ENCODE results near the gene TAF8.
"Not testable (repeated sequence)": the region's sequence is repeated elsewhere in the genome, so short reads cannot be mapped to it uniquely, and the experiment has no call there.

The TAF8 gene, protein sequence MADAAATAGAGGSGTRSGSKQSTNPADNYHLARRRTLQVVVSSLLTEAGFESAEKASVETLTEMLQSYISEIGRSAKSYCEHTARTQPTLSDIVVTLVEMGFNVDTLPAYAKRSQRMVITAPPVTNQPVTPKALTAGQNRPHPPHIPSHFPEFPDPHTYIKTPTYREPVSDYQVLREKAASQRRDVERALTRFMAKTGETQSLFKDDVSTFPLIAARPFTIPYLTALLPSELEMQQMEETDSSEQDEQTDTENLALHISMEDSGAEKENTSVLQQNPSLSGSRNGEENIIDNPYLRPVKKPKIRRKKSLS

DNA sequence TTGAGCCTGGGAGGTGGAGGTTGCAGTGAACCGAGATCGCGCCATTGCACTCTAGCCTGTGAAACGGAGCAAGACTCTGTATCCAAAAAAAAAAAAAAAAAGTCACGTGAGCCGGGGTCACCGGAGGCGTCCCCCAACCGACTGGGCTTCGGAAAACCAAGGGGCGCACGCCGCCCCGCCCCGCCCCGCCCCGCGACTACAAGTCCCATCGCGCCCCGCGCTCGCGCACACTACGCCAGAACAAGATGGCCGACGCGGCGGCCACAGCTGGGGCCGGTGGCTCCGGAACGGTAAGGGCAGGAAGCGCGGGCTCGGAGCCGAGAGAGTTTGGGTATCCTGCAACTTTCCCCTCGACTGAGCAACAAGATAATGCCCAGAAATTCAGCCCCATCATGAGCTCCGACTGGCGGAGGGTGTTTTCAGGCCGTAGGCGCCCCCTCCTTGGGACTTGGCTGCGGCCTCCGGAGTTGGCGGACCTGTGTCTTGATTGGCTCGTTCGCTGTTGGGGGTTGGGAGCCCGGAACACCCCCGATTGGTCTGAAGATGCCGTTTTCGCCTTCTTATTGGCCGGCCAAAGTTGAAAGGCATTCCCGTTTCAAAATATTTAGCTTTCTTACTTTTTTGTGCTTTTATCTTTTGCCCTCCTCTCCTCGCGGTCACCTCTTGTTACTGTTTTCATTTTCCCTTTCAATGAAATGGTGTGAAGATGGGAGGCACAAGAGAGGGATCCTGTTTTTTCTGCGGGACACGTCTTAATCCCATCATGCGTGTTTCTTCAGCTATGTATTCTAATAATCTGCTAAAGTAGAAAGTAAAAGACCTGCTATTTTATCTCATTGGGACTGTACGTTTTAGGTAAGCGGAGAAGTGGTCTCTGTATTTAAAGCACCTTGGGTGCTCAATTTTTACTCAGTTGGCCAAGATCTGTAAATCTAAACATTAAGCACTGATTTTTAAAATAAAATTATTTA is at the start of gene TAF8:
Gene TAF8 (plus strand): TSS at position 228 of the 971 bp plus-strand sequence. CDS start 18 bp downstream, at position 246.
- DNase-seq (ENCODE audit: low spot score): peak; percentile 94

DNA sequence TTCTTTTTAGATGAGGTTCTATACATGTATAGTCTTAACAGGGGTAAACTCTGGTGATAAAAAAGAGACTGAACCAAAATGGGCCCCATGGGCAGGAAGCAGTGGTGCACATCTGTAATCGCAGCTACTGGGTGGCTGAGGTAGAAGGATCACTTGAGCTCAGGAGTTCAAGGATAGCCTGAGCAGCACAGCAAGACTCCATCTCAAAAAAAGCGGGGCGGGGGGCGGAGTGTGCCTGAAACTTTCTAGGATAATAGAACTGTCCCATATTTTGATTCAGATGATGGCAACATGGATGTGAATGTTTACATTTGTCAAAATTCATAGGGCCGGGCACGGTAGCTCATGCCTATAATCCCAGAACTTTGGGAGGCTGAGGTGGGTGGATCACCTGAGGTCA is 48.8 kb upstream of the TAF8 start:
- no peak for DNase-seq (ENCODE audit: low spot score)

DNA sequence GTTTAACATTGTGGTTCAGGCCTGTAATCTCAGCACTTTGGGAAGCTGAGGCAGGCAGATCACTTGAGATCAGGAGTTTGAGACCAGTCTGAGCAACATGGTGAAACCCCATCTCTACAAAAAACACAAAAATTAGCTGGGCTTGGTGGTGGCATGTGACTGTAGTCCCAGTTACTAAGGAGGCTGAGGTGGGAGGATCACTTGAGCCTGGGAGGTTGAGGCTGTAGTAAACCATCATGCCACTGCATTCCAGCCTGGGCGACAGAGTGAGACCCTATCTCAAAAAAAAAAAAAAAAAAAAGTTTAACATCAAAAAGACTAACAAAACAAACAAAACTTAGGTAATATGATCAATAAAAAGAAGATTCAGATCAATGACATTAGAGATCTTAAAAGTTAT is 46.7 kb upstream of the TAF8 start:
- DNase-seq (ENCODE audit: low spot score): not testable (repeated sequence)

DNA sequence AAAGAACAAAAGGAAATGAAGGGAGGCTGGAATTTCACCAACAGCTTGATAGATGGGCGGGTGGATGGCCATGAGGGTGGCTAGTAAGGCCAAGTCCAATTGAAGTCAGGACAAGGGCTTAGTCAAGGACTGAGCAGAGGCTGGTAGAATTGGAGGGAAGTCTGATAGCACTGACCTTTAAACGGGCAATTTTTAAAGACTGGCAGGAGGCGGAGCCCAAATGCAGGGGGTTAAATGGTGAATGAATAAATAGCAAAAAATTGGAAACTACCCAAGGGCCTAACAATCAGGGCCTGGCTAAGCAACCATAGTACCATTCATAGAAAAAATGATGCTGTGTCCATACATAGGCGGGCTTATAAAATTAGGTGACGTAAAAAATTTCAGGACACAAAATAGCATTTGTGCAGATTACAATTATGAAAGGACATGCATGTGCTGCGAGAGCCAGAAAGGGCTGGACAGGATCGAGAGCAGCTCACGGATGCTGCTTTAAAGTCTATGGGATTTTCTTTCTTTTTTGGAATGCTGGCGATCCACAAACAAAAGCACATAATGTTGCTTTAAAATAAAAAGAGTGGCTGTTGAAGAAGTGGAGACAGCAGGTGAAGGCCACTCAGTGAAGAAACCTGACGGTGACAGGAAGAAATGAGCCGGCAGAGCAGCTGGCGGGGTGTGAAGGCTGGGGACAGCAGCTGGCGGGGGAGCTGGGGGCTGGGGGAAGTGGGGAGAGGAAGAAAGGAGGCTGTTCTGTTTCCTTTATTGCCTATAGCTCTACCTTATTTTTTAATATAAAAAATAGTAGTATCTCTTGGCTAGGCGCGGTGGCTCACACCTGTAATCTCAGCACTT is 42.8 kb upstream of the TAF8 start:
- no peak for DNase-seq (ENCODE audit: low spot score)

DNA sequence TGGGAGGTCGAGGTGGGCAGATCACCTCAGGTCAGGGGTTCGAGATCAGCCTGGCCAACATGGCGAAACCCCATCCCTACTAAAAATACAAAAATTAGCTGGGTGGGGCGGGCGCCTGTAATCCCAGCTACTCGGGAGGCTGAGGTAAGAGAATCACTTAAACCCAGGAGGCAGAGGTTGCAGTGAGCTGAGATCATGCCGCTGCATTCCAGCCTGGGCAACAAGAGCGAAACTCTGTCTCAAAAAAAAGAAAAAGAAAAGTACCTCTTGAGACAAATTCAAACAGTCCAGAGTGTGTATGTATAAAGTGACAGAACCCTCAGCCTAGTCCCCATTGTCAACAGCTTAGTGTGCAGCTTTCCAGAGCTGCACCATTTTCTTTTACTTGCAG is 42.2 kb upstream of the TAF8 start:
- DNase-seq (ENCODE audit: low spot score): not testable (repeated sequence)

DNA sequence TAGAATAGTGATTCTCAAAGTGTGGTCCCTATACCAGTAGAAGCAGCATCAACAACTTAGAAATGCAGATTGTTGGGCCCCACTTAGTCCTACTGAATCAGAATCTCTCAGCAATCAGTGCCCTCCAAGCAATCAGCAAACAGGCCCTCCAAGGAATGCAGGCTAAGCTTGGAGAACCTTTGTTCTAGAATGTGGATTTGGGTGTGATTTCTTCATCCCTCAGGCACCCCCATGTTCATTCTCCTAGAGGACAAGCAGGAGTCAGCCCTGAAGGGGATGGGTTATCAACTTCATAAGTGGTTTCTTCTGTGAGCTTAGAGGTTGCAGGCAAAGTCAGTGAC is 40.5 kb upstream of the TAF8 start:
- no peak for DNase-seq (ENCODE audit: low spot score)

DNA sequence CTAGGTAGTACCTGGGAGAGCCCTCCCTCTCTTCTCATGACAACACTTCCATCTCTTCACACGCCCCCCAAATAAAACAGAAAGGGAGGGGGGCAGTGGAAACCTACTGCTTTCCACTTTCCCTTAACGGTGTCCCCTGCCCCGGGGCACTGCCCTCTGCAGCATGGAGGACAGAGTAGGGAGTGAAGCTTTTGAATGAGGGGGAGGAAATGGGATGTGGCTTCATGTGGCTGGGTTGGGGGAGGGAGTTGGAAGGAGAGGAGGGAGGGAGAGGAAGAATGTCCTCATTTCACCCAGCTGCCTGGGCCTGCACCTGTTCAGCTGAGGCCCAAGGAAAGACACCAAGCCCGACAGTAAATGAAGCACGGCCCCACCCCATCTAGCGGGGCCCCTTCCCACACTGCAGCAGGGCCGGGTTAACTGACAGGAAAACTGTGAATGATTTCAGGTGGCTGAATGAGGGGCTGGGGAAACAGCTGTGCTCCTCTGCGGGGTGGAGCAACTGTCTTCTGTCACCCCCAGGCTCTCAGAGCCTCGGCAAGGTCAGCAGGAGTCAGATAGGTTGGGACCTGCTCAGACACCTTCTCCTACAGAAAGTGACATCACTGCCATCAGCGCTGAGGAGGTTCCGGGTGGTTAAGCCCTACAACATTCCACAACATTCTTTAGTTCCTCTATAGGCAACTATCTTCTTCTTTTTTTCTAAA is 40.0 kb upstream of the TAF8 start:
- no peak for DNase-seq (ENCODE audit: low spot score)

DNA sequence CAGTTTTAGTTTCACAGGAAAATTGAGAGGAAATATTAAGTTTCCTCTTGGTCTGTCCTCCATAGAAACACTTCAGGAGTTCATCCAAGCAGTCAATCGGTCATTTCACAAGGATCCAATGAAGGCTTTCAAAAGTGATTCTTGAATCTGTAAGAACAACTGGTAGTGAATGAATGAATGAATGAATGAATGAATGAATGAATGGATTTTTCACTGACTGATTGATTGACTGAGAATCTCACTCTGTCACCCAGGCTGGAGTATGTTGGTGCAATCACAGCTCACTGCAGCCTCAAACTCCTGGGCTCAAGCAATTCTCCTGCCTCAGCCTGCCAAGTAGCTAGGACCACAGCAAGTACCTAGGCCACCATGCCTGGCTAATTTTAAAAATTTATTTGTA is 39.4 kb upstream of the TAF8 start:
- DNase-seq (ENCODE audit: low spot score): no peak

DNA sequence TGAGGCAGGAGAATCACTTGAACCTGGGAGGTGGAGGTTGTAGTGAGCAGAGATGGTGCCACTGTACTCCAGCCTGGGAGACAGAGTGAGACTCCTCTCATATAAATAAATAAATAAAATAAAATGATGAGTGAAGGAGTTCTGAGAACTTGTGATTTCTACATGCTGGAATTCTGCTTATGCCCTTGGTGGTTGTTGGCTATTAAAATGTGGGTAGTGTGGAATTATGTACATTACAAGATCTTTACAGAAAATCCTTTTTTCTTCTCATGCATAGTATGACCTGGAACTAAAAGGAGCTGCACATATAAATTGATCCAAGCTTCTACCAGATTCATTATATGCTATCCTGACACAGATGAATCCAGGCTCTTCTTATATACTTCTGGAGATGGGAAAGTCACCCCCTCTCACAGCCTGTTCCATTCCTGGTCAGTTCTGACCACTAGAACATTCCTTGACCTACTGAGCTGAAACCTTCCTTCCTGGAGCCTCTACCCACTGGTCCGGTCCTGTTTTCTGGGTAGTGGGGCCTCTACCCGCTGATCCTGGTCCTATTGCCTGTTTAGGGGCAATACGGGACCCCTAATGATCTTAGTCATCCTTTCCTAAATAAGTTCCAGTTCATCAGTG is 37.7 kb upstream of the TAF8 start:
- no peak for DNase-seq (ENCODE audit: low spot score)

DNA sequence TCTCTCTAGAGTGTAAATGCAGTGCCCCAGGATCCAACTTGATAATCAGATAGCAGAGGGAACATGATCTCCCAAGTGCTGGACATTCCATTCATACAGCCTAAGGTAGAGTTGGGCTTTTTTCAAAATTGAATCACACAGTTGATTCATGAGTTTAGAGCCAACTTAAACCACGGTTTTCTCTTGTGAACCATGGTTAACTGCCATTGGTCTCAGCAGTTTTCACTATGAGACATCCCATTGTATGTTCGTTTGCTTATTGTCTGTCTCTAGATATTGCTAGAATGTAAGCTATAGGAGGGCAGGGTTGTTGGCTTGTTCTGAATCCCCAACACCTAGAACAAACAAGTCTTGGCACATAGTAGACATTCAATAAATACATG is 37.2 kb upstream of the TAF8 start:
- no peak for DNase-seq (ENCODE audit: low spot score)

DNA sequence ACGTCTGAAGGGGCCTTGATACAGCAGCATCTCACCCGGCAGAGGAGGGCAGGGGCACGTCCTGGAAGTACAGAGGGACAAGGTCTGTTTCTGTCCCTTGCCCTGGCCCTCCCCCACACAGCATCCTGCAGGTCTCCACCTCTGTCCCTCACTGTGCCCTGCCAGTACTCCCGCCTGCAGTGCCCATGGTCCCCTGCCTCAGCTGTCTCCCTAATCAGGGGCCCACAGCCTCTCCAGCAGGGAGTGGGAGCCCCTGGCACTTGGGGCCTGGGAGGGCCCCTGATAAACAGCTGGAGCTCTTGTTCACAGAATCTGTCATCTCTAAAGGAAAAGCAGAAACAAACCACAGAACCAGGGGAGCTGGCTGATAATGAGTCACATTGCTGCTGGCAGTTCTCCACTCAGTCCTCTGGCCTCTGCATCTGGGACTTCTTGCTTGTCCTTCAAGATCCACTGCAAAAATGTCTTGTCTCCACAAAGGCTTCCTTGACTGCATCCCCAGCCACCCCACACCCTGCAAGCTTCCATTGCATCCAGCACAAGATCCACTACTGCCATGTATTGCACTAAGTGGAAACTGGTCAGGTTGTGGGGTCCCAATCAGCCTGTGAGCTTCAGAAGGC is 33.2 kb upstream of the TAF8 start:
- DNase-seq (ENCODE audit: low spot score): no peak

DNA sequence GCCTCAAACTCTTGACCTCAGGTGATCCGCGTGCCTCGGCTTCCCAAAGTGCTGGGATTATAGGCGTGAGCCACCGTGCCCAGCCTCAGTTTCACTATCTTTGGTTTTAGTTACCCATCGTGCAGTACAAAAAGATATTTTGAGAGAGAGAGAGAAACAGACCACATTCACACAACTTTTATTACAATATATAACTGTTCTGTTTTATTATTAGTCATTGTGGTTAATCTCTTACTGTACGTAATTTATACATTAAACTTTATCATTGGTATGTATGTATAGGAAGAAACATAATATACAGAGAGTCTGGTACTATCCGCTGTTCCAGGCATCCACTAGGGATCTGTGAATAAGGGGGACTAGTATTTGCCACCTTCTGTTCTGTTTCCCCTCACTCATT is 29.4 kb upstream of the TAF8 start:
- DNase-seq (ENCODE audit: low spot score): no peak

DNA sequence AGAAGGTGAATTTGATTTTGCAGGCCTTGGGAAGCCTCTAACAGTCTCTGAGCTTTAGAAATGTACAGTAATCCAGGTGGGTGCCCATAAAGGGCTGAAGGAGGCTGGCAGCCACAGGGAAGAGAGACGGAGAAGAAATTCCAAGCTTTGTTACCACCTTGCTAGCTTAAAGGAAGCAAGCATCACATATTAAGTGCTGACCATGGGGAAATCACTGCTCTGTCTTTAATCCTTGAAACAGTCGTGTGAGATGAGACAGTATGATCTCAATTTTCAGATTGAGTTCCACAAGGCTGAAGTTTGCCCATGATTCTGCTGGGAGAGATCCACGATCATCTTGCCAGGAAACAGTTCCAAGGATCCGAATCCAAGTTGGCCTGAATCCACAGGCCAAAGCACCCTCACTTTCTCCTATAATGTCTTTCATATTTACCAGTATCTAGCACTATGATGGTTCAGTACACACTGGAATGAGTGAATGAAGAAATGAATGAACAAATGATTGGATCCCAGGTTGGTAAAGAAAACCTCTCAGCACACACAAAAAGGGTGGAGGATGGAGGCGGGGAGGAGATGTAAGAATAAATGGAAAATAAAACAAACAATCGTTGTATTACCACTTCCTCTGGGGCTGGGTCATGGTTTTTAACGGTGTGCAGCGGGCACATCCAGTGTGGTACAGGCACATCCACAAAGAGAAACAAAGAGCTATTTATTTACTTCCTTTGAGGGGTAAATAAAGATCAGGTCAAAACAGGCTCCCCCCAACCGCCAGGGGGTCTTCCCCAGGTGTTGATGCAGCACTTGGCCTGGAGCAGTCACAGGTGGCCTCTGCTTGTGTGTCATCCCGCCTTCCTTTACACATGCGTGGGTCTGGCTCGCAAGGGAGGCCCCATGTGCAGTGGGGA is 28.2 kb upstream of the TAF8 start:
- DNase-seq (ENCODE audit: low spot score): peak; percentile 42

DNA sequence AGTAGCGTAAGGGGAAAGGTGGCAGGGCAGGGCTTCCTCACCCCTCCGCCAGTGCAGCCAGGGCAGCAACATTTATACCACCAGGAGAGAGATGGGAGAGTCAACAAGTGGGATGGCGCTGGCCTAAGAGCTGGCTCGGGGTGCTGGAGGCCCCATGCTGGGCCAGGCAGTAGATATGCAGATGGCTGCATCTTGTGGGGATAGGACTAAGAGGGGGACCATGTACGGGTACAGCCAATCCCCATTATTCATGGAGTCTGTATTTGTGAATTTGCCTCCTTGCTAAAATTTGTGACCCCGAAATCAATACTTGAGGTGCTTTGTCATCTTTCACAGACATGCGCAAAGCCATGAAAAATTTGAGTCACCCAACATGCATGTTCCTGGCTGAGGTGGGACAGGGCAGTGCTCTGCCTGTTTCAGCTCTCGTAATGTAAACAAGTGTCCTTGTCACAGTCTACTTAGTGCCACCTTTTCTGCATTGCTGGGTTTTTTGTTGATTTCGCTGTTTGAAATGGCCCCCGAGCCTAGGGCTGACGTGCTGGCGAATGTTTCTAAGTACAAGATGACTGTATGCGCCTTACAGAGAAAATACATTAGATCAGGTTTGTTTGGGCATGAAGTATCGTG is 27.5 kb upstream of the TAF8 start:
- DNase-seq (ENCODE audit: low spot score): no peak

DNA sequence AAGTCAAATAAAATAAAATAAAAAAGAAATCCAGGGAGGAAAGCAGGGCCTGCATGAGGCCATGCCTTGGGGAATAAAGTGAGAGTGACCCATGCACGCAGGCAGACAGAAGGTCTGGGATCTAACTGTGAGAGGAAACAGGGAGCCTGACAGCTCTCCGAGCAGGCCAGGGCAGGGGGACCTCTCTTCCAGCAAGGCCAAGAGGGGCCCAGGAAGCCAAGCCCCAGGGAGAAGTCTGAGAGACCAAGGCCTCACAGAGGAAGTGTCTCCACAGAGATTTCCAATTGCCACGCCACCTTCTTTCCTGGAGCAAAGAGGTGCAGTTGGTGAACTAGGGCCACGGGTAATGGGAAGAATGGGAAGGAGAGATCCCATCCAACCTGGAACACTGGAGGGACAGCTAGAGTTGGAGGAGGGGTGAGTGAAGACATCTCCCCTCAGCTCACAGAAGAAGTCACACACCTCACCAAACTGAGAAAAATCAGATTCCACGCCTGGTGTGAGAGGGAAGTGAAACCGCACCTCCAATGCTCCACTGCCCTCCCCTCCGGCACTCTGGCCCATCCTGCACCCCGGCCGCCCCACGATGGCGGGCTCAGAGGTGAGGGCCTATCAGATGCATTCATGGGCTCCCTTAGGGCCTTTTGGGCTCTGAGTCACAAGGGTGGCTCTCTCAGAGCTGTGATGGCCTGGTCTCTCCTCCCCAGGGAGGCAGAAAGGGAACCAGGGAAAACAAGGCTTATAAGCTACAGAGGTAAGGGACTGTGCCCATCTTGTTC is 25.1 kb upstream of the TAF8 start:
- DNase-seq (ENCODE audit: low spot score): no peak

DNA sequence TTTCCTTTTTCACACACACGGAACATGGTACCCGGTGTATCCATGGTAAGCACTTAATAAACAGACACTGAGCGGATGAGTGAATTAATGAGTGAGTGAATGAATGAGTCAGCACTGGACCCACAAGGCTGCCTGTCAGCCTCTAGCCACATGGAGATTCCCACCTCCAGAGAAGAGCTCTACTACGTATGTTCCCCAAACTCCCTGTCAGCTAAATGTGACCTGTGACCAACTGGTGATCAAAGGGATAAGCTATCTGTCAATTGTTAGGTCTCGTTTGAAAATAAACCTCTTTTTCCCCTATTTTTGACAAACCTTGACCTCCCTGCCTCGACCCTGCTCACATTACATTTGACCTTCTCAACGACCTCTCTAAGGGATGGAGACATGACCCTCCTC is 24.5 kb upstream of the TAF8 start:
- no peak for DNase-seq (ENCODE audit: low spot score)

DNA sequence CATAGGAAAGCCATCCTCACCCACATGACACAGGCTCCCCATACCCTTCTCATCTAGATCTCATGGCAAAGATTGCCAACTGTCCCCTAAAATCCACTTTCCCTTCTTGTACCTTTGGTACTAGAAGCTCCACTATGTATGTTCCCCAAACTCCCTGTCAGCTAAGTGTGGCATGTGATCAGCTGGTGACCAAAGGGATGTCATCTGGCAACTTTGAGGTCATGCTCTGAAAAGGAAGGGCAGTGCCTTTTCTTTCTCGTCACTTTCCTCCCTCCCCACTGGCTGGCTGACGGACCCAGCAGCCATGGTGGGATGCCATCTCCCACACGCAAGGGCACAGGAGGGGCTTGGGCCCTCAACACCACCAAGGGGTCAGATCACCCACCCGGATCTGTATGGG is 23.8 kb upstream of the TAF8 start:
- no peak for DNase-seq (ENCODE audit: low spot score)

DNA sequence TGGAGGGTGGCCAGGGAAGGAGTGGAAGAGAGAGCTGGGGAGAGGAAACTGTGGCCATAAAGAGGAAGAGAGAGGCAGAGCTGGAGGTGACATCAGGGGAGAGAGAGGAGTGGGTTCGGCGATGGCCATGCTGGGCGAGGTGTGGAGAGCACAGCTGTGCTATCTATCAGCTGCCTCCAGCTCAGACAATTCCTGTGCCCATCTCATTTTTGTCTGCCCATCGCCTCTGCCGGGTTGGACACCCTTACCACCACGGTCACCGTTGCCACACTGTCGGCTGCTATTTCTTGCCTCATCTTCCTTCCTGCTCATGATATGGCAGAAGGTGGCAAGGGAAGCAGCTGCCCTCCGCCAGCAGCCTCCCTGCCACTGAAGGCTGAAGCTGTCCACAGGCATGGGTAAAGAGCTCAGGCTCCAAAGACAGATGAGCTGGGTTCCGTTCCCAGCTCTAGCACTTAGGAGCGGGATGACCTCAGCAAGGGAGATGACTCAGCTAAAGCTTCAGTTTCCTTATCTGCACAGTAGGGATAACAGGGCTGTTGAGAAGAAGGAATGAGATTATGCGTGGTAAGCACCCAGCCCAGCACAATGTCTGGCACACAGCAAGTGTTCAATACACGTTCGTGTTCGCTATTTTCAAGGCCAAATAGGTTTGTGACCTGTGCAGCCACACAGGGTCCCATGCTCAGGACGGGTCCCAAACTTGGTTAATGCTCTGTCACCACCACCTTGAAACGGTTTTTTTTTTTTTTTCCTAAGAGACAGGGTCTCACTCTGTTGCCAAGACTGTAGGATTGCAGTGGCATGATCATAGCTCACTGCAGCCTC is 21.9 kb upstream of the TAF8 start:
- no peak for DNase-seq (ENCODE audit: low spot score)
